HEK293 (cell line): ENCODE data around the gene FASN.

ENCODE experiments used
- CTCF ChIA-PET: fragments of 350-600 bp; formaldehyde crosslinking; extraction: SDS; loops from one replicate; lab custom pipeline; 2021; ENCODE audit warnings: antibody characterized with exemption; lab: Yijun Ruan, JAX
- POLR2A ChIA-PET: fragments of 300-600 bp; formaldehyde crosslinking; extraction: SDS; loops from one replicate; lab custom pipeline; 2020; ENCODE audit warnings: antibody characterized with exemption, inconsistent platforms; lab: Yijun Ruan, JAX
- H3K27ac ChIP-seq: fragments of 200-500 bp; sonication (Bioruptor generic); 2 replicates; pipeline ENCODE4 v1.5.1; 2014; ENCODE audit warnings: low read depth, low read length, control low read depth, inconsistent platforms; ENCODE audit errors: extremely low read depth
- H3K36me3 ChIP-seq, 2 experiments: fragments of 200-500 bp in 1 of 2; sonication (Bioruptor generic) in 1 of 2; 1 replicate in 1 of 2; 2 replicates in 1 of 2; pipeline ENCODE4 v1.5.1; 2014 to 2017; ENCODE audit warnings: inconsistent platforms in 2 of 2, low read length in 2 of 2; ENCODE audit not compliant: control insufficient read depth in 2 of 2, insufficient read depth in 1 of 2
- H3K4me1 ChIP-seq: fragments of 200-500 bp; sonication (Bioruptor generic); 2 replicates; pipeline ENCODE4 v1.5.1; 2014; ENCODE audit warnings: mild to moderate bottlenecking, low read length, inconsistent platforms; ENCODE audit not compliant: control insufficient read depth, insufficient read depth
- H3K4me3 ChIP-seq: 2 replicates; pipeline ENCODE4 v1.5.1; 2011; ENCODE audit warnings: low read depth, mild to moderate bottlenecking, control low read depth, low read length, moderate library complexity
- H3K9me3 ChIP-seq: fragments of 200-500 bp; sonication (Bioruptor generic); 2 replicates; pipeline ENCODE4 v1.5.1; 2014; ENCODE audit warnings: low read depth, low read length, inconsistent platforms; ENCODE audit not compliant: control insufficient read depth, insufficient read depth
- EGR2 ChIP-seq: fragments of 450-650 bp; formaldehyde crosslinking; IDR thresholded peaks from 2 replicates; pipeline ENCODE4 v1.5.1; 2016; ENCODE audit warnings: low read depth, missing biosample characterization, missing genetic modification characterization
- GLIS2 ChIP-seq: fragments of 450-650 bp; formaldehyde crosslinking; IDR thresholded peaks from 2 replicates; pipeline ENCODE4 v1.5.1; 2016; ENCODE audit warnings: missing biosample characterization, missing genetic modification characterization
- IKZF3 ChIP-seq: fragments of 450-650 bp; IDR thresholded peaks from 2 replicates; pipeline ENCODE4 v1.5.0; 2018; ENCODE audit warnings: missing biosample characterization, mild to moderate bottlenecking, missing genetic modification characterization, moderate library complexity
- MYNN ChIP-seq: fragments of 450-650 bp; formaldehyde crosslinking; IDR thresholded peaks from 2 replicates; pipeline ENCODE4 v1.5.1; 2016; ENCODE audit warnings: missing biosample characterization, missing genetic modification characterization, borderline replicate concordance
- ZBTB7A ChIP-seq: fragments of 450-650 bp; formaldehyde crosslinking; IDR thresholded peaks from 2 replicates; pipeline ENCODE4 v1.5.1; 2016; ENCODE audit warnings: low read depth, missing biosample characterization, missing genetic modification characterization
- ZNF24 ChIP-seq: fragments of 450-650 bp; formaldehyde crosslinking; IDR thresholded peaks from 2 replicates; pipeline ENCODE4 v1.5.1; 2016; ENCODE audit warnings: missing biosample characterization, missing genetic modification characterization
- ZNF266 ChIP-seq: fragments of 450-650 bp; formaldehyde crosslinking; IDR thresholded peaks from 2 replicates; pipeline ENCODE4 v1.5.1; 2016; ENCODE audit warnings: missing biosample characterization, missing genetic modification characterization, low read depth
- ZNF366 ChIP-seq: fragments of 450-650 bp; formaldehyde crosslinking; conservative IDR thresholded peaks from 2 replicates; pipeline ENCODE4 v1.5.1; 2016; ENCODE audit warnings: missing biosample characterization, missing genetic modification characterization
- ZNF394 ChIP-seq: fragments of 450-650 bp; formaldehyde crosslinking; IDR thresholded peaks from 2 replicates; pipeline ENCODE4 v1.5.1; 2016; ENCODE audit warnings: missing biosample characterization, missing genetic modification characterization, mild to moderate bottlenecking, moderate library complexity, borderline replicate concordance
- ZNF843 ChIP-seq: fragments of 450-650 bp; formaldehyde crosslinking; IDR thresholded peaks from 2 replicates; pipeline ENCODE4 v1.5.1; 2016; ENCODE audit warnings: missing biosample characterization, missing genetic modification characterization
- ZXDB ChIP-seq: fragments of 450-650 bp; formaldehyde crosslinking; IDR thresholded peaks from 2 replicates; pipeline ENCODE4 v1.5.1; 2016; ENCODE audit warnings: missing biosample characterization, missing genetic modification characterization
- TF ChIP-seq, protein P1 (sequence below): fragments of 450-650 bp; formaldehyde crosslinking; IDR thresholded peaks from 2 replicates; pipeline ENCODE4 v1.5.1; 2017; ENCODE audit warnings: missing biosample characterization, missing genetic modification characterization
- TF ChIP-seq, protein P2 (sequence below): fragments of 450-650 bp; formaldehyde crosslinking; IDR thresholded peaks from 2 replicates; pipeline ENCODE4 v1.5.1; 2016; ENCODE audit warnings: missing biosample characterization, missing genetic modification characterization
- TF ChIP-seq, protein P3 (sequence below): fragments of 450-650 bp; formaldehyde crosslinking; optimal IDR thresholded peaks from 2 replicates; pipeline ENCODE3; 2016; ENCODE audit warnings: missing biosample characterization, mild to moderate bottlenecking, missing genetic modification characterization

FASN gene

DNA sequence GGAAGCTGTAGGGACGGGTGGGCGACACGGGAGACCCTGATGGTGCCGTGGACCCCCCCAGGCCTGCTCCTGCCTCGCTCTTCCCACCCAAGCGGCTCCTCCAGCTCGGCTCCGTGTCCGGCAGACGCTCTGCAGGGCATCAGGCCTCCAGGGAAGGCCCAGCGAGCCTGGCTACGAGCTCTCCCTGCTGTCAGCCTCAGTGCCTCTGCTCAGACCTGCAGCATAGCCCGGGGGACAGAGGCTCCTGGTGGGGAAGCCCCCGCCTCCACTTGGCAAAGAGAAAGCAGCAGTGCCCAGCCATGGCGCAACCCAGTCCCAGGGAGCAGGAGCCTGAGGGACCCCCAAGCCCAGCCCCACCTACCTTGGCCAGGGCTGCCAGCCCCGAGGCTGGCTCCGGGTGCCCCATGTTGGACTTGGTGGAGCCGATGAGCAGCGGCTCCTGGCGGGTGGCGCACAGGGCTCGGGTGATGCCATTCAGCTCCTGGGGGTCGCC lies 5.9 kb downstream of the FASN start:
- Histone ChIP-seq H3K27ac (peak overlapping the region; percentile 24; the same call in 1 of the 2 replicates), H3K36me3 (peaks cover 24 to 97% of the 10 kb centered on the region in 2 experiments), H3K4me3 (no peak overlapping the region), H3K9me3 (no peaks in the 10 kb centered on the region), H3K4me1 (0 out of 2 replicates have a peak, but pooled peaks cover 5% of the 10 kb centered on the region)
- CTCF ChIA-PET = no interaction called here
- POLR2A ChIA-PET = interaction anchor here (0.6 to 1.9 kb wide), 6 partner anchors 11 to 55 kb away, joined by 3 to 5 read pairs (median 4); partner anchors contain the start of gene DCXR
- TF ChIP-seq, protein P1, sequence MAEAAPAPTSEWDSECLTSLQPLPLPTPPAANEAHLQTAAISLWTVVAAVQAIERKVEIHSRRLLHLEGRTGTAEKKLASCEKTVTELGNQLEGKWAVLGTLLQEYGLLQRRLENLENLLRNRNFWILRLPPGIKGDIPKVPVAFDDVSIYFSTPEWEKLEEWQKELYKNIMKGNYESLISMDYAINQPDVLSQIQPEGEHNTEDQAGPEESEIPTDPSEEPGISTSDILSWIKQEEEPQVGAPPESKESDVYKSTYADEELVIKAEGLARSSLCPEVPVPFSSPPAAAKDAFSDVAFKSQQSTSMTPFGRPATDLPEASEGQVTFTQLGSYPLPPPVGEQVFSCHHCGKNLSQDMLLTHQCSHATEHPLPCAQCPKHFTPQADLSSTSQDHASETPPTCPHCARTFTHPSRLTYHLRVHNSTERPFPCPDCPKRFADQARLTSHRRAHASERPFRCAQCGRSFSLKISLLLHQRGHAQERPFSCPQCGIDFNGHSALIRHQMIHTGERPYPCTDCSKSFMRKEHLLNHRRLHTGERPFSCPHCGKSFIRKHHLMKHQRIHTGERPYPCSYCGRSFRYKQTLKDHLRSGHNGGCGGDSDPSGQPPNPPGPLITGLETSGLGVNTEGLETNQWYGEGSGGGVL (tag by site-specific recombination) = no peak
- TF ChIP-seq IKZF3 (tag by site-specific recombination) (no peak), ZNF266 (no peak), ZNF394 (tag by site-specific recombination) (no peak), ZBTB7A (tag by site-specific recombination) (no peak), ZXDB (tag by site-specific recombination) (no peak), ZNF843 (tag by site-specific recombination) (no peak), ZNF24 (tag by site-specific recombination) (no peak), EGR2 (tag by site-specific recombination) (no peak)
- TF ChIP-seq, all 188 proteins: peak for 0

DNA sequence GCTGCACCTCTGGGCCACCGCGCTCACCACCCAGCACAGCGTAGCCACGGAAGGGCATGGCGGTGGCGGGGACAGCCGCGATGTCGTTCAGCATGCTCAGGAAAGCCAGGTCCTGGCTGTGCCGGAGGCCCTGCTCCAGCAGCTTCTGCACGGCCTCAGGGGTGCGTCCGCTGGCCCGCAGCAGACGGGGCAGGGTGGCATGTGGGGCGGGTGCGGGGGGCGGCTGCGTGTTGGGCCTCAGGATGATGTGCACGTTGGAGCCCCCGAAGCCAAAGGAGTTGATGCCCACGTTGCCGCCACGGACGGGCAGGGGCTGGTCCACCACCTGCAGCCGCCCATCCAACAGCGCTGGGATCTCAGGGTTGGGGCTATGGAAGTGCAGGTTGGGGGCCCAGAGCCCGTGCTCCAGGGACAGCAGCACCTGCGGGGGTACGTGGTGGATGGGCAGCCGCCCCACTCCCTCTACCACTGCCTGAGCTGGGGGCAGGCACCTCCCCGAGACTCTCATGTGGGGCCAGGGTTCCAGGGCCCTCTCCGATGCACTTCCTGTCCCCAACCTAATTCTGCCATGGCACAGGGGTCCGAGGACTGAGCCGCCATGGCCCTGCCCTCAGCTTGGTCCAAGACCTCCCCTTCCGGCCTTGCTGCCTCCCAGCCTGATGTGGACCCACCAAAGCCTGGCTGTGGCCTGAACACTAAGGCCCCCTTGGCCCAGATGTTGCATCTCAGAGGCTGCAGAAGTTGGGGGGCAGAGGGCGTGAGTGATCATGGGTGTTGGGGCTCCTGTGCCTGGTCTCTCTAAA lies 6.6 kb downstream of the FASN start:
- TF ChIP-seq, protein P2, sequence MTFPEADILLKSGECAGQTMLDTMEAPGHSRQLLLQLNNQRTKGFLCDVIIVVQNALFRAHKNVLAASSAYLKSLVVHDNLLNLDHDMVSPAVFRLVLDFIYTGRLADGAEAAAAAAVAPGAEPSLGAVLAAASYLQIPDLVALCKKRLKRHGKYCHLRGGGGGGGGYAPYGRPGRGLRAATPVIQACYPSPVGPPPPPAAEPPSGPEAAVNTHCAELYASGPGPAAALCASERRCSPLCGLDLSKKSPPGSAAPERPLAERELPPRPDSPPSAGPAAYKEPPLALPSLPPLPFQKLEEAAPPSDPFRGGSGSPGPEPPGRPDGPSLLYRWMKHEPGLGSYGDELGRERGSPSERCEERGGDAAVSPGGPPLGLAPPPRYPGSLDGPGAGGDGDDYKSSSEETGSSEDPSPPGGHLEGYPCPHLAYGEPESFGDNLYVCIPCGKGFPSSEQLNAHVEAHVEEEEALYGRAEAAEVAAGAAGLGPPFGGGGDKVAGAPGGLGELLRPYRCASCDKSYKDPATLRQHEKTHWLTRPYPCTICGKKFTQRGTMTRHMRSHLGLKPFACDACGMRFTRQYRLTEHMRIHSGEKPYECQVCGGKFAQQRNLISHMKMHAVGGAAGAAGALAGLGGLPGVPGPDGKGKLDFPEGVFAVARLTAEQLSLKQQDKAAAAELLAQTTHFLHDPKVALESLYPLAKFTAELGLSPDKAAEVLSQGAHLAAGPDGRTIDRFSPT = peak; percentile 7; the same call in 1 of the 2 replicates
- TF ChIP-seq ZNF366 (no peak), MYNN (tag by site-specific recombination) (no peak), GLIS2 (peak; percentile 50)
- TF ChIP-seq, protein P3, sequence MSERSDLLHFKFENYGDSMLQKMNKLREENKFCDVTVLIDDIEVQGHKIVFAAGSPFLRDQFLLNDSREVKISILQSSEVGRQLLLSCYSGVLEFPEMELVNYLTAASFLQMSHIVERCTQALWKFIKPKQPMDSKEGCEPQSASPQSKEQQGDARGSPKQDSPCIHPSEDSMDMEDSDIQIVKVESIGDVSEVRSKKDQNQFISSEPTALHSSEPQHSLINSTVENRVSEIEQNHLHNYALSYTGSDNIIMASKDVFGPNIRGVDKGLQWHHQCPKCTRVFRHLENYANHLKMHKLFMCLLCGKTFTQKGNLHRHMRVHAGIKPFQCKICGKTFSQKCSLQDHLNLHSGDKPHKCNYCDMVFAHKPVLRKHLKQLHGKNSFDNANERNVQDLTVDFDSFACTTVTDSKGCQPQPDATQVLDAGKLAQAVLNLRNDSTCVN (tag by site-specific recombination) = no peak
- POLR2A ChIA-PET = interaction anchor here (1.0 to 2.3 kb wide), 5 partner anchors 11 to 54 kb away, joined by 3 to 9 read pairs (median 4); partner anchors contain the start of gene DCXR
- Histone ChIP-seq H3K4me1 (0 out of 2 replicates have a peak, but pooled peaks cover 5% of the 10 kb centered on the region), H3K27ac (peak overlapping the region; percentile 24; the same call in 1 of the 2 replicates), H3K36me3 (peaks cover 27 to 97% of the 10 kb centered on the region in 2 experiments), H3K4me3 (no peak overlapping the region), H3K9me3 (no peaks in the 10 kb centered on the region)
- CTCF ChIA-PET = no interaction called here
